ENCODE measurements around the gene FOXC1.

GRCh38 chr6:1634081-1634480 lies 24.4 kb downstream of the FOXC1 start:
- no peak for TF ChIP-seq CTCF (CRISPR knock-in tag; IDR thresholded peaks at IDR 0.05)
- no peak for TF ChIP-seq CHD4 (IDR thresholded peaks at IDR 0.05; ENCODE audit: borderline replicate concordance, low read length)
- TF ChIP-seq ZNF749 (CRISPR knock-in tag; IDR thresholded peaks at IDR 0.05; ENCODE audit: borderline replicate concordance), result no peak
- TF ChIP-seq ZSCAN22 (CRISPR knock-in tag; IDR thresholded peaks at IDR 0.05), result no peak
- TF ChIP-seq MXD4 (CRISPR knock-in tag; IDR thresholded peaks at IDR 0.05), result no peak
- no peak for TF ChIP-seq SRF (IDR thresholded peaks at IDR 0.05; ENCODE audit: low read depth, low read length)
- TF ChIP-seq, protein P1, sequence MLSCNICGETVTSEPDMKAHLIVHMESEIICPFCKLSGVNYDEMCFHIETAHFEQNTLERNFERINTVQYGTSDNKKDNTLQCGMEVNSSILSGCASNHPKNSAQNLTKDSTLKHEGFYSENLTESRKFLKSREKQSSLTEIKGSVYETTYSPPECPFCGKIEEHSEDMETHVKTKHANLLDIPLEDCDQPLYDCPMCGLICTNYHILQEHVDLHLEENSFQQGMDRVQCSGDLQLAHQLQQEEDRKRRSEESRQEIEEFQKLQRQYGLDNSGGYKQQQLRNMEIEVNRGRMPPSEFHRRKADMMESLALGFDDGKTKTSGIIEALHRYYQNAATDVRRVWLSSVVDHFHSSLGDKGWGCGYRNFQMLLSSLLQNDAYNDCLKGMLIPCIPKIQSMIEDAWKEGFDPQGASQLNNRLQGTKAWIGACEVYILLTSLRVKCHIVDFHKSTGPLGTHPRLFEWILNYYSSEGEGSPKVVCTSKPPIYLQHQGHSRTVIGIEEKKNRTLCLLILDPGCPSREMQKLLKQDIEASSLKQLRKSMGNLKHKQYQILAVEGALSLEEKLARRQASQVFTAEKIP (CRISPR knock-in tag; IDR thresholded peaks at IDR 0.05; ENCODE audit: borderline replicate concordance), result no peak
- no peak for TF ChIP-seq CHD2 (IDR thresholded peaks at IDR 0.05; ENCODE audit: low read depth, low read length)
- no peak for TF ChIP-seq MTA3 (CRISPR knock-in tag; IDR thresholded peaks at IDR 0.05)
- TF ChIP-seq MAFK (conservative IDR thresholded peaks at IDR 0.05 in 1 of 2, IDR thresholded peaks at IDR 0.05 in 1 of 2; ENCODE audit: low read length in 2 of 2), result no peak
- no peak for TF ChIP-seq DNMT1 (CRISPR knock-in tag; IDR thresholded peaks at IDR 0.05)

All from HepG2 (cell line).